Measurements from ENCODE around the gene LHFPL3.

The LHFPL3 gene

DNA sequence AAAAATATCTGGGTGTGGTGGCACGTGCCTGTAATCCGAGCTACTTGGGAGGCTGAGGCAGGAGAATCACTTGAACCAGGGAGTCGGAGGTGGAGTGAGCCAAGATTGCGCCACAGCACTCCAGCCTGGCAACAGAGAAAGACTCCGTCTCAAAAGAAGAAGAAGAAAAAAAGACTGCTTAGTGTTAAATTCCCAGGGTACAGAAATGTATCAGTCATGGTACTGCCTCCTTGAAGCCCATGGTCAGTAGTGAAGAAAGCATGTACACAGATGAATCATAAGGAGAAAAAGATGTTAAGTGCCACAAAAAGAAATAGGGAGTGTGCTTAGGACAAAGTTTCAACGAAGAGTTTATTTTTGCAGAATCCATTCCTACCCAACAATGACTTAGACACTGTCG lies 623.1 kb downstream of the LHFPL3 start:
- in situ Hi-C loops (cut with HindIII; ENCODE audit: low sequenced_read_pairs), result no loop called here

DNA sequence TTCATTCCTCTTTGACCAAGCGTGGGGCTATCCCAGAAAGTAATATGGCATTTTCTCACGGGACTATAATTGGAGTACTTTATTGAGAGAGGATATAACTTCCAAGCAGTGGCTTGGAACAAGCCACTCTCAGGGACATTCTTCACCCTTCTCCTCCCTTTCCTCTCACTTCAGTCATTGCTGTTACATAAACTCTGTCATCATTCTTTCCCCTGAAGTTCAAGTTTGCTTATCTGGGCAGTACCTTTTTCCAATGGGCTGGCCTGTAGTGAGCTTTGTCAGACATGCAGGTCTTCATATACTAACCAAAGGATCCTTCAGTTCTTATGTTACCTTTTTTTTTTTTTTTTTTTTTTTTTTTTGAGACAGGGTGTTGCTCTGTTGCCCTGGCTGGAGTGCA lies 626.9 kb downstream of the LHFPL3 start:
- in situ Hi-C loops (cut with HindIII; ENCODE audit: low sequenced_read_pairs), result no loop called here

All from endothelial cell of hepatic sinusoid (primary cell).